ENCODE measurements around the gene RALY.

- TF ChIP-seq, protein P1, sequence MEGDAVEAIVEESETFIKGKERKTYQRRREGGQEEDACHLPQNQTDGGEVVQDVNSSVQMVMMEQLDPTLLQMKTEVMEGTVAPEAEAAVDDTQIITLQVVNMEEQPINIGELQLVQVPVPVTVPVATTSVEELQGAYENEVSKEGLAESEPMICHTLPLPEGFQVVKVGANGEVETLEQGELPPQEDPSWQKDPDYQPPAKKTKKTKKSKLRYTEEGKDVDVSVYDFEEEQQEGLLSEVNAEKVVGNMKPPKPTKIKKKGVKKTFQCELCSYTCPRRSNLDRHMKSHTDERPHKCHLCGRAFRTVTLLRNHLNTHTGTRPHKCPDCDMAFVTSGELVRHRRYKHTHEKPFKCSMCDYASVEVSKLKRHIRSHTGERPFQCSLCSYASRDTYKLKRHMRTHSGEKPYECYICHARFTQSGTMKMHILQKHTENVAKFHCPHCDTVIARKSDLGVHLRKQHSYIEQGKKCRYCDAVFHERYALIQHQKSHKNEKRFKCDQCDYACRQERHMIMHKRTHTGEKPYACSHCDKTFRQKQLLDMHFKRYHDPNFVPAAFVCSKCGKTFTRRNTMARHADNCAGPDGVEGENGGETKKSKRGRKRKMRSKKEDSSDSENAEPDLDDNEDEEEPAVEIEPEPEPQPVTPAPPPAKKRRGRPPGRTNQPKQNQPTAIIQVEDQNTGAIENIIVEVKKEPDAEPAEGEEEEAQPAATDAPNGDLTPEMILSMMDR (IDR thresholded peaks at IDR 0.05) = no peak
- TF ChIP-seq POLR2A (IDR thresholded peaks at IDR 0.05) = no peak
These were observed 36.7 kb downstream of the RALY start for GRCh38 chr20:34030456-34030855.

All from testis (tissue), 2 donors.